Measurements from ENCODE around the gene MRPL51. TPM values are rescaled to one million over a fixed set of nuclear protein-coding genes. Genes with fewer than 3 reads are reported as not detected.
"Not testable (repeated sequence)": the region's sequence is repeated elsewhere in the genome, so short reads cannot be mapped to it uniquely, and the experiment has no call there.

Gene MRPL51
- 100 to 1,000 TPM; 262 to 317 TPM for total RNA-seq

GRCh38 chr12:6492838-6493496 lies at the start of gene MRPL51:
TSS of gene MRPL51 (minus strand) at chr12:6493262. CDS start at chr12:6493136, 126 bp downstream.
- H3K36me3 Mint-ChIP-seq (ENCODE audit: low read depth) = peaks cover 70% of the 10 kb centered on the region
- H3K27me3 Mint-ChIP-seq = no peaks in the 10 kb centered on the region
- peak; percentile 81 for ATAC-seq (replicated peaks)
- no peaks in the 10 kb centered on the region for H3K9me3 Mint-ChIP-seq
- H3K4me1 Mint-ChIP-seq = peaks cover 12% of the 10 kb centered on the region
- H3K27ac Mint-ChIP-seq = peak within 1 kb of the TSS; percentile 96
- H3K4me3 Mint-ChIP-seq = peak within 1 kb of the TSS; percentile 83

DNA sequence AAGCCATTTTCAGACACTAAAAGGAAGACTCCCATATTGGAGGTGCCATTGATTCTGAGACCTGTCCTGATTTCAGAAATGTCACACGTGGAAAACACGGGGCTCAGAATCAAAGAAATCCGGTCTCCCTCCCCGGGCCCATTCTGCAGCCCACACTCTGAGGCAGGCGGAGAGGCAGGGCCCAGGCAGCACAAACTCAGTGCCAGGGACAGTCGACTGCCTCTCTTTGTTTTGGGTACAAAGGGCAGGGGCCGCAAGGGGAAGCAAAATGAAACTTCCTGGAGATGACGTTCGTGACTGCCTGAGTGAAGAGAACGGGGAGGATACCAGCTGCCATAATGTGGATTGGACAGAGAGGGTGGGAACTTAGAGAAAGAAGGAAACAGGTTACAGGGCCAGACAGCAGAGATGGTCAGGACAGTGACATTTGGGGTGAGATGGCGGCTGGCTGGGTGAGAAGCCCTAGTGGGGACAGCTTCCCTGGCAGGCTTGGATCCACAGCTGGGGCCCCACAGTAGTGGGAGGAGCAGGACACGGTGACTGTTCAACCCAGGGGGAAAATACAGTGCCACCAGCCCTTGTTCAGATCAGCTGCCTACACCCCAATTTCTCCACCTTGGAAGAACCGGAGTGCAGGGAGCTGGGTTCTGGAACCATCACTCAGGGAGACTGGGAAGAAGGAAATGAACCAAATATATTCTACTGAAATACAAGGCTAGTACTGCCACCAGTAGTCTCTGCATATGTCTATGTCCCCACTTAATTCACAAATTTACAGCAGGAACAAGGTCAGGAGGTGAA lies 49.3 kb upstream of the MRPL51 start:
- Mint-ChIP-seq H3K36me3 (ENCODE audit: low read depth) (peaks cover 50% of the 10 kb centered on the region), H3K27ac (peak overlapping the region; percentile 49), H3K9me3 (no peaks in the 10 kb centered on the region), H3K27me3 (no peaks in the 10 kb centered on the region), H3K4me1 (peaks cover 22% of the 10 kb centered on the region), H3K4me3 (peak overlapping the region; percentile 13)
- ATAC-seq (replicated peaks) = no peak

DNA sequence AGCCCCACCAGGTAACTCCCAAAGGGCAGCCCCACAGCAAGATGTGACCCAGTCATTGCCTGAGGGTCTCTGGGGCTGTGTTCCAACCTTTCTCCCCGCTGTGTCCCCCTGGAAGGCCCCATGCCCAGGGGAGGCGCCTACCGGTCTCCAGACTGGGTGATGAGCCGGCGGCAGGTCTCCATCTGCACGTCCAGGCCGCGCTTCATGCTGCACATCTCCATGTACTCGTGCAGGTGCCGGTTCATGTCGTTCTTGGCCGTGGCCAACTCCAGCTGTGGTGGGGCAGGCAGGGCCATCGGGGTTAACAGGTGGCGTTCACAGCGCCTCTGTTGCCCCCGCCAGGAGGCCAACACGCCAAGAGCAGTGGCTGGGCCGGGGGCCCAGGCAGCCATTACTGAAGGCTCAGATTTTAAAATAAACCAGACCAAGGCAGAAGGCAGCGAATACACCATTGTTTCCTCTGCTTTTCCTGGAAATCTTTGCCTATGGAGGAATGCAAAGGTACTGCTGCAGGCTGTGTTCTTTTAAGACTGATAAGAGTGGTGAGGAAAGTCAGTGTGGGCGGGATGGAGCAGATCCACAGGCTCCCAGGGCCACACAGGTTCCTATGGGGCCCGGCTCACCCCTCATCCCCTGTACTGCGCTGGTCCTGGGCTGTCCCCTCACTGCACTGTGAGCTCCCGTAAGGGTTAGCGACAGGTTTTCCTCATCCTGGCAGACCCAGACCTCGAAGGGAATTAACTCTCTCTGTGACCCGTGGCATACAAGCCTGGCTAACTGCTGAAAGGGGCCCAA lies 48.5 kb upstream of the MRPL51 start:
- ATAC-seq (replicated peaks) = no peak
- peak overlapping the region; percentile 49 for H3K27ac Mint-ChIP-seq
- H3K4me3 Mint-ChIP-seq = peak overlapping the region; percentile 88
- H3K9me3 Mint-ChIP-seq = no peaks in the 10 kb centered on the region
- peaks cover 22% of the 10 kb centered on the region for H3K4me1 Mint-ChIP-seq
- peaks cover 50% of the 10 kb centered on the region for H3K36me3 Mint-ChIP-seq (ENCODE audit: low read depth)
- no peaks in the 10 kb centered on the region for H3K27me3 Mint-ChIP-seq

- H3K36me3 Mint-ChIP-seq (ENCODE audit: low read depth) = peaks cover 50% of the 10 kb centered on the region
- peak; percentile 42 for ATAC-seq (replicated peaks)
- no peaks in the 10 kb centered on the region for H3K27me3 Mint-ChIP-seq
- no peaks in the 10 kb centered on the region for H3K9me3 Mint-ChIP-seq
- H3K27ac Mint-ChIP-seq = peak overlapping the region; percentile 52
- H3K4me3 Mint-ChIP-seq = peak overlapping the region; percentile 88
- H3K4me1 Mint-ChIP-seq = peaks cover 22% of the 10 kb centered on the region
Measured at GRCh38 chr12:6540181-6540877, 47.3 kb upstream of the MRPL51 start.

DNA sequence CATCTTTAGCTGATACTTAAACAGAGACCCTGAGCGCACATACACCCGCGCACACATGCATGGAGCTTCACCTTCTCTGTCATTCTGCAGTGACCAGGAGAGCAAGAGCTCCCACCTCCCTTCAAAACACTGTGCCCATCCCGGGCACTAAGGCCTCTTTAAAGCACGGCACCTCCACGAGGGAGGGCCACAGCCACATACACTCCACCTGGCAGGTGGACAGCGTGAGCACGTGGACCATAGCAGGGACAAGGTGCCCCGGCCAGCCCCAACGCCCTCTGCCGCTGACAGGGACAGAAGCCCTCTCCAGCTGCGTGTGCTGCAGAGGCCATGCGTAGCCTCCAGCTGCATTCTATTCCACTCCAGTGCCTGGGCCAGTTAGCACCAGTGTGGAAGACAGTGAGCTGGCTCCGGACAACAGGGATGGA lies 46.7 kb upstream of the MRPL51 start:
- H3K9me3 Mint-ChIP-seq = no peaks in the 10 kb centered on the region
- H3K36me3 Mint-ChIP-seq (ENCODE audit: low read depth) = peaks cover 56% of the 10 kb centered on the region
- ATAC-seq (replicated peaks) = no peak
- H3K27me3 Mint-ChIP-seq = no peaks in the 10 kb centered on the region
- peak overlapping the region; percentile 52 for H3K27ac Mint-ChIP-seq
- H3K4me3 Mint-ChIP-seq = peak overlapping the region; percentile 88
- H3K4me1 Mint-ChIP-seq = peaks cover 22% of the 10 kb centered on the region

GRCh38 chr12:6539314-6539682 lies 46.2 kb upstream of the MRPL51 start:
- Mint-ChIP-seq H3K4me1 (peaks cover 22% of the 10 kb centered on the region), H3K27ac (peak overlapping the region; percentile 52), H3K9me3 (no peaks in the 10 kb centered on the region), H3K27me3 (no peaks in the 10 kb centered on the region), H3K36me3 (ENCODE audit: low read depth) (peaks cover 56% of the 10 kb centered on the region), H3K4me3 (peak overlapping the region; percentile 88)
- ATAC-seq (replicated peaks) = peak; percentile 2

GRCh38 chr12:6538420-6539313 lies 45.6 kb upstream of the MRPL51 start:
- H3K4me3 Mint-ChIP-seq = peak overlapping the region; percentile 88
- peaks cover 60% of the 10 kb centered on the region for H3K36me3 Mint-ChIP-seq (ENCODE audit: low read depth)
- H3K27ac Mint-ChIP-seq = peak overlapping the region; percentile 98
- peaks cover 22% of the 10 kb centered on the region for H3K4me1 Mint-ChIP-seq
- no peaks in the 10 kb centered on the region for H3K27me3 Mint-ChIP-seq
- peak; percentile 4 for ATAC-seq (replicated peaks)
- no peaks in the 10 kb centered on the region for H3K9me3 Mint-ChIP-seq

- ATAC-seq (replicated peaks); H3K27me3 Mint-ChIP-seq; H3K9me3 Mint-ChIP-seq: not testable (repeated sequence)
- peaks cover 22% of the 10 kb centered on the region for H3K4me1 Mint-ChIP-seq
- H3K4me3 Mint-ChIP-seq = peak overlapping the region; percentile 88
- H3K27ac Mint-ChIP-seq = peak overlapping the region; percentile 98
- H3K36me3 Mint-ChIP-seq (ENCODE audit: low read depth) = peaks cover 69% of the 10 kb centered on the region
Measured at GRCh38 chr12:6537580-6538419, 44.7 kb upstream of the MRPL51 start.

- no peaks in the 10 kb centered on the region for H3K9me3 Mint-ChIP-seq
- peaks cover 77% of the 10 kb centered on the region for H3K36me3 Mint-ChIP-seq (ENCODE audit: low read depth)
- no peaks in the 10 kb centered on the region for H3K27me3 Mint-ChIP-seq
- ATAC-seq (replicated peaks) = no peak
- H3K4me1 Mint-ChIP-seq = peaks cover 17% of the 10 kb centered on the region
- peak overlapping the region; percentile 88 for H3K4me3 Mint-ChIP-seq
- peak overlapping the region; percentile 98 for H3K27ac Mint-ChIP-seq
Measured at GRCh38 chr12:6536894-6537579, 44.0 kb upstream of the MRPL51 start.

- Mint-ChIP-seq H3K4me3 (peak overlapping the region; percentile 88), H3K4me1 (peaks cover 17% of the 10 kb centered on the region), H3K27ac (peak overlapping the region; percentile 98), H3K36me3 (ENCODE audit: low read depth) (peaks cover 85% of the 10 kb centered on the region), H3K9me3 (no peaks in the 10 kb centered on the region), H3K27me3 (no peaks in the 10 kb centered on the region)
- no peak for ATAC-seq (replicated peaks)
Measured at GRCh38 chr12:6535960-6536847, 43.1 kb upstream of the MRPL51 start.

GRCh38 chr12:6535697-6535946 lies 42.6 kb upstream of the MRPL51 start:
- Mint-ChIP-seq H3K36me3 (ENCODE audit: low read depth) (peaks cover 91% of the 10 kb centered on the region), H3K4me3 (peak overlapping the region; percentile 88), H3K9me3 (no peaks in the 10 kb centered on the region), H3K4me1 (peaks cover 17% of the 10 kb centered on the region), H3K27me3 (no peaks in the 10 kb centered on the region), H3K27ac (peak overlapping the region; percentile 98)
- ATAC-seq (replicated peaks) = no peak

All from activated T-helper 17 cell treated with anti-CD3 and anti-CD28 coated beads, Interleukin-2, amount 50 U/mL, for 72 hours (primary cell).